ENCODE measurements around the gene MAML2. TPM values are rescaled to one million over a fixed set of nuclear protein-coding genes. Genes with fewer than 3 reads are reported as not detected.

MAML2 gene
- total RNA-seq, 2 experiments from 2014 or later = 0.15 to 1.0 TPM

- TF ChIP-seq CTCF (conservative IDR thresholded peaks at IDR 0.05; ENCODE audit: low read length) (no peak), EZH2phosphoT487 (IDR thresholded peaks at IDR 0.05; ENCODE audit: borderline replicate concordance, low read depth, low read length) (no peak)
- no peak for DNase-seq (ENCODE audit: low spot score)
- no peaks in the 10 kb centered on the region for H3K36me3 ChIP-seq (ENCODE audit: insufficient read depth, low read length)
- no peak overlapping the region for H3K4me2 ChIP-seq (ENCODE audit: low read length)
- no peaks in the 10 kb centered on the region for H3K79me2 ChIP-seq (ENCODE audit: insufficient read depth, low read depth, low read length)
- H3K9me2 ChIP-seq (ENCODE audit: insufficient read depth, low read length) = no peaks in the 10 kb centered on the region
- CTCF ChIA-PET (ENCODE audit: unreplicated experiment) = no interaction called here
- H3K27ac ChIP-seq (ENCODE audit: low read depth, low read length, poor library complexity, severe bottlenecking) = no peak overlapping the region
- intact Hi-C loops (cut with micrococcal nuclease; ENCODE audit: unreplicated experiment) = no loop called here
- no peak overlapping the region for H2AFZ ChIP-seq (ENCODE audit: low read length)
- POLR2A ChIA-PET = no interaction called here
- BruUV-seq (replicated peaks) = no TSS peak
- no peaks in the 10 kb centered on the region for H3K9me3 ChIP-seq (ENCODE audit: low read length)
- no peak overlapping the region for H3K4me3 ChIP-seq (ENCODE audit: low read depth, low read length, poor library complexity, severe bottlenecking)
- H3K4me1 ChIP-seq (ENCODE audit: insufficient read depth, low read length, poor library complexity, severe bottlenecking) = peaks cover 9% of the 10 kb centered on the region
- peaks cover under 1% of the 10 kb centered on the region; the same call in 1 of the 2 replicates for H4K20me1 ChIP-seq (ENCODE audit: insufficient read depth, low read length)
Measured at GRCh38 chr11:96180341-96180740, 162.7 kb downstream of the MAML2 start.

GRCh38 chr11:96179905-96180304 is 163.1 kb downstream of the MAML2 start:
- no TSS peak for BruUV-seq (replicated peaks)
- H3K4me3 ChIP-seq (ENCODE audit: low read depth, low read length, poor library complexity, severe bottlenecking) = no peak overlapping the region
- TF ChIP-seq EZH2phosphoT487 (IDR thresholded peaks at IDR 0.05; ENCODE audit: borderline replicate concordance, low read depth, low read length) (no peak), CTCF (conservative IDR thresholded peaks at IDR 0.05; ENCODE audit: low read length) (no peak)
- no peak overlapping the region for H3K27ac ChIP-seq (ENCODE audit: low read depth, low read length, poor library complexity, severe bottlenecking)
- H3K9me3 ChIP-seq (ENCODE audit: low read length) = no peaks in the 10 kb centered on the region
- ChIA-PET POLR2A (no interaction called here), CTCF (ENCODE audit: unreplicated experiment) (no interaction called here)
- DNase-seq (ENCODE audit: low spot score) = no peak
- H3K79me2 ChIP-seq (ENCODE audit: insufficient read depth, low read depth, low read length) = no peaks in the 10 kb centered on the region
- H3K36me3 ChIP-seq (ENCODE audit: insufficient read depth, low read length) = no peaks in the 10 kb centered on the region
- H3K4me2 ChIP-seq (ENCODE audit: low read length) = no peak overlapping the region
- H2AFZ ChIP-seq (ENCODE audit: low read length) = no peak overlapping the region
- intact Hi-C loops (cut with micrococcal nuclease; ENCODE audit: unreplicated experiment) = no loop called here
- H4K20me1 ChIP-seq (ENCODE audit: insufficient read depth, low read length) = no peaks in the 10 kb centered on the region
- no peaks in the 10 kb centered on the region for H3K9me2 ChIP-seq (ENCODE audit: insufficient read depth, low read length)
- peaks cover 5% of the 10 kb centered on the region for H3K4me1 ChIP-seq (ENCODE audit: insufficient read depth, low read length, poor library complexity, severe bottlenecking)

- H3K27ac ChIP-seq (ENCODE audit: low read depth, low read length, poor library complexity, severe bottlenecking) = no peak overlapping the region
- no peaks in the 10 kb centered on the region for H3K79me2 ChIP-seq (ENCODE audit: insufficient read depth, low read depth, low read length)
- ChIA-PET CTCF (ENCODE audit: unreplicated experiment) (no interaction called here), POLR2A (no interaction called here)
- H4K20me1 ChIP-seq (ENCODE audit: insufficient read depth, low read length) = no peaks in the 10 kb centered on the region
- no peak overlapping the region for H2AFZ ChIP-seq (ENCODE audit: low read length)
- H3K4me3 ChIP-seq (ENCODE audit: low read depth, low read length, poor library complexity, severe bottlenecking) = no peak overlapping the region
- no peak for DNase-seq (ENCODE audit: low spot score)
- BruUV-seq (replicated peaks) = no TSS peak
- no peaks in the 10 kb centered on the region for H3K9me3 ChIP-seq (ENCODE audit: low read length)
- no peak for TF ChIP-seq CTCF (conservative IDR thresholded peaks at IDR 0.05; ENCODE audit: low read length)
- TF ChIP-seq EZH2phosphoT487 (IDR thresholded peaks at IDR 0.05; ENCODE audit: borderline replicate concordance, low read depth, low read length) = no peak
- H3K4me1 ChIP-seq (ENCODE audit: insufficient read depth, low read length, poor library complexity, severe bottlenecking) = no peaks in the 10 kb centered on the region
- H3K4me2 ChIP-seq (ENCODE audit: low read length) = no peak overlapping the region
- intact Hi-C loops (cut with micrococcal nuclease; ENCODE audit: unreplicated experiment) = no loop called here
- H3K36me3 ChIP-seq (ENCODE audit: insufficient read depth, low read length) = no peaks in the 10 kb centered on the region
- H3K9me2 ChIP-seq (ENCODE audit: insufficient read depth, low read length) = no peaks in the 10 kb centered on the region
Measured at GRCh38 chr11:96178887-96179279, 164.1 kb downstream of the MAML2 start.
